PFSK-1 (cell line): ENCODE data around the gene LRRC43.

Experiments
- POLR2AphosphoS5 ChIP-seq: IDR thresholded peaks from 2 replicates; pipeline ENCODE4 v1.6.1; 2012; ENCODE audit warnings: low read depth, mild to moderate bottlenecking, control low read depth, low read length, moderate library complexity
- SIN3A ChIP-seq: IDR thresholded peaks from 2 replicates; pipeline ENCODE4 v1.6.1; 2012; ENCODE audit warnings: mild to moderate bottlenecking, low read length, moderate library complexity, borderline replicate concordance; ENCODE audit not compliant: insufficient read depth
- TF ChIP-seq, protein P1 (sequence below), 2 experiments: IDR thresholded peaks; 2 replicates each; pipeline versions ENCODE4 v1.6.1 to v1.8.0; 2011 to 2012; ENCODE audit warnings: low read depth in 2 of 2, low read length in 2 of 2, control low read depth in 1 of 2, inconsistent platforms in 1 of 2, mild to moderate bottlenecking in 1 of 2, moderate library complexity in 1 of 2; ENCODE audit not compliant: insufficient read depth in 1 of 2

DNA sequence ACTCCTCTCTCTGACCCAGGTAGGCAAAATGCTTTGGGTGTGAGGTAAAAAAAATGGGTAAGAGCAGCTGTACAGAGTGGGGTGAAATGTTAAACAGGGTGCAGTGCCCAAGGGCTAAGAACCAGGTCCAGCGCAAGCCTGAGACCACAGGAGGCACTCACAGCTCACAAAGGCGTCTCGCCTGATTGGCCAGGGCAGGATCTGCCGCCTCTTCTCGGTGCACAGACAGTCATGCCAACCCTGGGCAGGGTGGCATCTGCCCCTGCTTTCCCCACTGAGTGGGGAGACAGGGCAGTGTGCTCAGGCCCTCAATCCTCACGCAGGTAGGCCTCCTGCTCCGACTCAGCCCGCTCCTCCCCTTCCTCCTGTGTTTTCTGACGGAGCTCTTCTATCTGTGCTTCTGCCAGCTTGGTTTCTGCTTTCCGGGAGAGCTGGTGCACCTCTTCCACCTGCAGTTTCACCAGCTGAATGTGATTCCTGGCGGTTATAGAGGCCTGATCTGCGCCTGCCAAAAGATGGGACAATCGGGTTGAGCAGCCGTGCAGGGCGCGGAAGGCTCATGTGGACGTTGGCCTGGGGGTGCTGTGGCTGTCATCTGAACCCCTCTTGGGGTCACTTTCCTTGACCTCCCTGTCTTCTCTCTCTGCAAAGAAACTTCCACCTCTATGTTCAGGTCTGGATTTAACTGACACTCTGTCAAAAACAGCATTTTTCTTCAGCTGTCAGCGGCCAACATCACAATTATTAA lies 25.3 kb downstream of the LRRC43 start:
- TF ChIP-seq POLR2AphosphoS5 (no peak), SIN3A (no peak)
- TF ChIP-seq, protein P1, sequence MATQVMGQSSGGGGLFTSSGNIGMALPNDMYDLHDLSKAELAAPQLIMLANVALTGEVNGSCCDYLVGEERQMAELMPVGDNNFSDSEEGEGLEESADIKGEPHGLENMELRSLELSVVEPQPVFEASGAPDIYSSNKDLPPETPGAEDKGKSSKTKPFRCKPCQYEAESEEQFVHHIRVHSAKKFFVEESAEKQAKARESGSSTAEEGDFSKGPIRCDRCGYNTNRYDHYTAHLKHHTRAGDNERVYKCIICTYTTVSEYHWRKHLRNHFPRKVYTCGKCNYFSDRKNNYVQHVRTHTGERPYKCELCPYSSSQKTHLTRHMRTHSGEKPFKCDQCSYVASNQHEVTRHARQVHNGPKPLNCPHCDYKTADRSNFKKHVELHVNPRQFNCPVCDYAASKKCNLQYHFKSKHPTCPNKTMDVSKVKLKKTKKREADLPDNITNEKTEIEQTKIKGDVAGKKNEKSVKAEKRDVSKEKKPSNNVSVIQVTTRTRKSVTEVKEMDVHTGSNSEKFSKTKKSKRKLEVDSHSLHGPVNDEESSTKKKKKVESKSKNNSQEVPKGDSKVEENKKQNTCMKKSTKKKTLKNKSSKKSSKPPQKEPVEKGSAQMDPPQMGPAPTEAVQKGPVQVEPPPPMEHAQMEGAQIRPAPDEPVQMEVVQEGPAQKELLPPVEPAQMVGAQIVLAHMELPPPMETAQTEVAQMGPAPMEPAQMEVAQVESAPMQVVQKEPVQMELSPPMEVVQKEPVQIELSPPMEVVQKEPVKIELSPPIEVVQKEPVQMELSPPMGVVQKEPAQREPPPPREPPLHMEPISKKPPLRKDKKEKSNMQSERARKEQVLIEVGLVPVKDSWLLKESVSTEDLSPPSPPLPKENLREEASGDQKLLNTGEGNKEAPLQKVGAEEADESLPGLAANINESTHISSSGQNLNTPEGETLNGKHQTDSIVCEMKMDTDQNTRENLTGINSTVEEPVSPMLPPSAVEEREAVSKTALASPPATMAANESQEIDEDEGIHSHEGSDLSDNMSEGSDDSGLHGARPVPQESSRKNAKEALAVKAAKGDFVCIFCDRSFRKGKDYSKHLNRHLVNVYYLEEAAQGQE (IDR thresholded peaks at IDR 0.05; ENCODE audit: insufficient read depth in 1 of 2, low read depth in 2 of 2, low read length in 2 of 2), result no peak
